Measurements from ENCODE around the gene PTPN4.
"Not testable (repeated sequence)": the region's sequence is repeated elsewhere in the genome, so short reads cannot be mapped to it uniquely, and the experiment has no call there.

Gene PTPN4

DNA sequence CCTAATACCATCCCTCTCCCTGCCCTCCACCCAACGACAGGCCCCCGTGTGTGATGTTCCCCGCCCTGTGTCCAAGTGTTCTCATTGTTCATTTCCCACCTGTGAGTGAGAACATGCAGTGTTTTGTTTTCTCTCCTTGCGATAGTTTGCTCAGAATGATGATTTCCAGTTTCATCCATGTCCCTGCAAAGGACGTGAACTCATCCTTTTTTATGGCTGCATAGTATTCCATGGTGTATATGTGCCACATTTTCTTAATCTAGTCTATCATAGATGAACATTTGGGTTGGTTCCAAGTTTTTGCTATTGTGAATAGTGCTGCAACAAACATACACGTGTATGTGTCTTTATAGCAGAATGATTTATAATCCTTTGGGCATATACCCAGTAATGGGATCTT, 44.7 kb downstream of the PTPN4 start:
- not testable (repeated sequence) for DNase-seq (ENCODE audit: low read depth in 2 of 2)

DNA sequence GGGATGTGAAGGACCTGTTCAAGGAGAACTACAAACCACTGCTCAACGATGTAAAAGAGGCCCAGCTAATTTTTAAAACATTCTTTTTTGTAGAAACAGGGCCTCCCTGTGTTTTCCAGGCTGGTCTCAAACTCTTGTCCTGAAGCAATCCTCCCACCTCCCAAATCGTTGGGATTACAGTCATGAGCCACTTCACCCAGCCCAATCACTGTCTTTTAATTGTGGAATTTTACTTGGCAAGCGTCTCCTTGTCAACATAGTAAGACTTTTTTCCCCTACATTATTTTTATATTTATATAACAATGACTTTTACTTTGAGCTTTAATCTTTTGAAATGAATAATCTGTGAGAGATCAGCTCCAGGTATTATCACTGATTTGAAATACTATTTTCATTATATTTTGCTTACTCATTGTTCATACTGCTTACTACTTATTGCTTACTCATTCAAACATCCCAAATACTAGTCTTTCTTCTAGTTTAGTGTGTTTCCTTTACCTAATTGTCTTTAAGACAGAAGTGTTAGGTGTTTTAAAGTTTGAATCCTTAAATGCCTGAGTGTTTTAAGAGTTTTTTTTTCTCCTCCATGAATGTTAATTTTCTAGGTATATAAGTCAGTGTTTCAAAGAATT, 48.9 kb downstream of the PTPN4 start:
- DNase-seq (ENCODE audit: low read depth in 2 of 2), result no peak

DNA sequence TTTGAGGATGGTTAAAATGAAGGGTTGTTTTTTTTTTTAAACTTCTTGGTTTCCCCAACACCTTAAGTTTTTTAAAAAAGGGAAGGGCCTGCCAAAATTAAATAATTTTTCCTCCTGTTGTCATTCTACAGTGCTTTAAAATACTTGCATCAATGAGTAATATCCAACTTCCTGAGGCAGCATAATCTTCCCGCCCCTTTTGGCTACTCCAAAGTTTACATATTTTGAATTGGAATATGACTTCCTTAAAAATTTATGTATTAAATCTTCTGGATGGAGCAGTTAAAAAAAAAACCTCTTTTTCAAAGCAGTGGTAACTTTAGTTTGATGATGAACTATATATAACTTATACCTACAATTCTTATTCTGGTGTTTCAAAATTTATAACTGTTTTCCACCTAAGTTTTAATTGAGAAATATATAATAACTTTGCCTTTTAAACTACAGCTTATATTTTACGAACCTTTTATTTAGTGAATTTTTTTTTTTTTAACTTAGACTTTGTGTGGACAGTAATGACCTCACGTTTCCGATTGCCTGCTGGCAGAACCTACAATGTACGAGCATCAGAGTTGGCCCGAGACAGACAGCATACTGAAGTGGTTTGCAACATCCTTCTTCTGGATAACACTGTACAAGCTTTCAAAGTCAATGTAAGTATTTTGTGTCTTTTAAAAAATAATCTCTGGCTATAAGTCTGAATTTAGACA, 49.8 kb downstream of the PTPN4 start:
- DNase-seq (ENCODE audit: low read depth in 2 of 2), result no peak

DNA sequence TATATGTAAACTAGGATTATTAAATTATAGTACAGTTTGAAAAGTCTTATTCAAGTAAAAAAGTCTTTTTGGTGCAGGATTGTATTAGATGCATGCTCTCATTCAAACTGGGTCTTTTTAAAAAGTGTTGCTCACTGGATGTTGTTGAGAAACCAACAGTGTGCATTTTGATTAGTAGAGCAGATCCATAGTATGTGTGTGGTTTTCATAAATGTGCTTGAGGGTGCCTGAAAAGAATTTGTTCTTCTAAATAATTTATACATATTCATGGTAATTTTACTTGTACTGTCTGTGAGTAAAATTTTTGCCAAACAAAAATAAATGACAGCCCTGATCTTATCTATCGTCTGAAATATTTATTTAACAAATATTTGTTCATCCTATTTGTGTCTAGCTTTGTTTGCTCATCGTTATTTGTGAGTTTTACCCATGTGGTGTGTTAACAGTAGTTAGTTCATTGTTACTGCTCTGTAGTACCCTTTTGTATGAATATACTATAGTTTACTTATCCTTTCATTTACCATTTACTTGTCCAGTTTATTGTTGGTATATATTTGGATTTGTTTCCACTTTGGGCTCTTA, 50.4 kb downstream of the PTPN4 start:
- no peak for DNase-seq (ENCODE audit: low read depth in 2 of 2)

DNA sequence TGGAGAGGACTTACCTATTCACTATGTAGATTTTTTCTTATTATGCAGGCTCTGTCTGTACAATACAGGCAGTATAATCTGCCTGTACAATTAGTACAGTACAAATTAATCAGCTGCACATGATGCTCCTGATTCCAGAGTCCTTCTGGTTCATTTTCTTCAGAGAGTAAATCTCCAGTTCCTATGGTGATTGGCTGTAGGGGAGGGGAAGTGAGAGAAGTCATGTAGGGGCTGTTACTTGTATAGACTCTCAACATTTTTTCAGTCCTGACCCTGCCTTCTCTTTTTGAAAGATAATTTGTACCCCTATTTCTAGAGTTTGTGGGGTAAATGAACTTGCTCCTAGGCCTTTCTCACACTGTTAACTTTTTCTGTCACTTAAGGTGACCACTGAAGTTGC, 54.5 kb downstream of the PTPN4 start:
- no peak for DNase-seq (ENCODE audit: low read depth in 2 of 2)

DNA sequence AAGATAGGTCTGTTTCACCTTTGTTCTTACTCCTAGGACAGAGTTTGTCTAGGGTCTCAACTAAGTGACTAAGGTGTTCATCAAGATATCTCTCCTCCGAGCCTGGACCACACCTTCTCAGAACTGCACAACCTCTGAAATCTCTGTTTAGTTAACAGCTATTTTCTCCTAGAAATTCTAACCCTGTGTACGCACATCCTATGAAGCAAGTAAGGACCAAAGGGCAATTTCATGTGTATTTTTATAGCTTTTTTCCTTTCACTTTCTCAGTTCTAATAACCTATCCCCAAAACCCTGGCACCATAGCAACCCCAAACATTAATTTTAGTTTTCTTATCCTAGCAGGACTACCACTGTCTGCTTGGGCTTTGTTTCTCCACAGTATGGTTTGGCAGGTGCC, 59.1 kb downstream of the PTPN4 start:
- no peak for DNase-seq (ENCODE audit: low read depth in 2 of 2)

DNA sequence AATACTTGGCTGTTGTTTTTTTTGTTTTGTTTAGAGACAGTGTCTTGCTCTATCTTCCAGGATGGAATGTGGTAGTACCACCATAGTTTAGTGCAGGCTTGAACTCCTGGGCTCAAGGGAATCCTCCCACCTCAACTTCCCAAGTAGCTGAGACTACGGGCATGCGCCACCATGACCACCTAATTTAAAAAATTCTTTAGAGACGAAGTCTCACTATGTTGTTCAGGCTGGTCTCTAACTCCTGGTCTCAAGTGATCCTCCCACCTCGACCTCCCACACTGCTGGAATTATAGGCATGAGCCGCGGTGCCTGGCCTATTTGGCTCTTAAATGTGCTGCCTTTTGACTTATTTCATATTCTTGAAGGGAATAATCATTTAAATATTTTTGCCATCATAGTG, 60.1 kb downstream of the PTPN4 start:
- no peak for DNase-seq (ENCODE audit: low read depth in 2 of 2)

DNA sequence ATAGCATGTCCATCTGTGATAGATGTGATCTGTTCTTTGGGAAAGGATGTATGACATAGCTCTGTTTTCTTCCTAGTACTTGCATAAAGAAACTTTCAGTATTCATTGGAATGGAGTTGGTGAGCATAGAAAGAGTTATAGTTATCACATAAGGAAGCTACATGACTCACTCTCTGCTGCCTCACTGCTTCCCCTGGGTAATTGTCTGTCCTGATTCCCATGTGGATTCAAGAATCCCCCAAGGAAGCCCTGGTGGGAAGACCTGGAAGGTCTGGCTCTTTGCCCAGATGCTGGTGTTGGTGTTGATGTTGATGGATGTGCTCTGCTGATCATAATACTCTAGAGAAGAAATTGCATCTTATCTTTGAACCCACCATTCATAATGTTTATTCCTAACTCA, 60.6 kb downstream of the PTPN4 start:
- DNase-seq (ENCODE audit: low read depth in 2 of 2), result no peak

DNA sequence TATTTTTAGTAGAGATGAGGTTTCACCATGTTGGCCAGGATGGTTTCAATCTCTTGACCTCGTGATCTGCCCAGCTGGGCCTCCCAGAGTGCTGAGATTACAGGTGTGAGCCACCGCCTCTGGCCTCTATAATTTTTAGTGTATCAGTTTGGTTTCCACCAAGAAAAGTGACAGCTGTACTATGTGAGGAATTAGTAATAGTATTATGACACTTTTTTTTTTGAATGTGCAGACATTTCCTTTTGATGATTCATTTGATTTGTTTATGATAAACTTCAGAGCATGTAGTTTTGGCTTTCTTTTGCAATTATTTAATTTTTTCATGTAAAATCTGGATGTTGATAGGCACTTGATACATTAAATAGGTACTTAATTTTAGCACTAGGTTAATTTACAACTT, 61.5 kb downstream of the PTPN4 start:
- no peak for DNase-seq (ENCODE audit: low read depth in 2 of 2)

DNA sequence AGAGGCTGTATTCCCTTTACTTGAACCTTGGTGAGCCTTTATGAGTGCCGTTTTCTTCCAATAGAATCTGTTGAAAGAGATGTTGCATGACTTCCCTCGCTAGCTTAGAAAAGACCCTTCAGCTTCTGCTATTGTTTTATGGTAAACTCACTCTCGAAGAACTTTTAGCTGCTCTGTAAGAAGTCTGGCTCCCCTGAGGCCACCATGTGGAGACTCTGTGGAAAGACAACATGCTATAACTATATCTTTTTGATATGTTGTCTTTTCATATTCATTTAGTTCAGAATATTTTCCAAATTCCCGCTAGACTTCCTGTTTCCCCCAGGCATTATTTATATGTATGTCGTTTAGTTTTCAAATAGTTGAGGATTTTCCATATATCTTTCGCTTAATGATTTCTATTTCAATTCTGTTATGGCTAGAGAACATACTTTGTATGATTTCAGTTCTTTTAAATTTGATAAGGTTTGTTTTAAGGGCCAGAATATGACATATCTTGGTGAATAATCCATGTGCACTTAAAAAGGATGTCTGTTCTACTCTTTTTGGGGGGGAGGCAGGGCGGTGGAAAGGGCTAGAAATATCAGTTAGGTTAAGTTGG, 64.1 kb downstream of the PTPN4 start:
- DNase-seq (ENCODE audit: low read depth in 2 of 2), result no peak

DNA sequence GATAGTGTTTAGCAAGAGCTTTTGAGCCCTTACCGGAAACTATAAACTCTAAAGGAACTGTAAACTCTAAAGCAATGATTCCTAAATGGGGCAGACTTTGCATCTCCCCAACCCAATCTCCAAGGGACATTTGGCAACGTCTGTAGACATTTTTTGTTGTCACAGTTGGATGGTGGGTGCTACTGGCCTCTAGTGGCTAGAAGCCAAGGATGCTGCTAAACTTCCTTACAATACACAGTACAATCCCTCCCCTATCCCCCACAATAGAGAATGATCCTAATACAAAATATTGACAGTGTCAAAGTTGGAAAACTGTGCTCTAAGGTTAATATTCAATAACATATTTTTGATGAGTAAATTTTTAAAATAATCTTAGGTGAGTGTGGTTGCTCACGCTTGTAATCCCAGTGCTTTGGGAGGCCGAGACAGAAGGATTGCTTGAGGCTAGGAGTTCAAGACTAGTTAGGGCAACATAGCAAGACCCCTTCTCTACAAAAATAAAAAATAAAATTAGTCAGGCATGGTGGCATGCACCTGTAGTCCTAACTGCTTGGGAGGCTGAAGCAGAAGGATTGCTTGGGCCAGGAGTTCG, 66.7 kb downstream of the PTPN4 start:
- DNase-seq (ENCODE audit: low read depth in 2 of 2), result no peak

DNA sequence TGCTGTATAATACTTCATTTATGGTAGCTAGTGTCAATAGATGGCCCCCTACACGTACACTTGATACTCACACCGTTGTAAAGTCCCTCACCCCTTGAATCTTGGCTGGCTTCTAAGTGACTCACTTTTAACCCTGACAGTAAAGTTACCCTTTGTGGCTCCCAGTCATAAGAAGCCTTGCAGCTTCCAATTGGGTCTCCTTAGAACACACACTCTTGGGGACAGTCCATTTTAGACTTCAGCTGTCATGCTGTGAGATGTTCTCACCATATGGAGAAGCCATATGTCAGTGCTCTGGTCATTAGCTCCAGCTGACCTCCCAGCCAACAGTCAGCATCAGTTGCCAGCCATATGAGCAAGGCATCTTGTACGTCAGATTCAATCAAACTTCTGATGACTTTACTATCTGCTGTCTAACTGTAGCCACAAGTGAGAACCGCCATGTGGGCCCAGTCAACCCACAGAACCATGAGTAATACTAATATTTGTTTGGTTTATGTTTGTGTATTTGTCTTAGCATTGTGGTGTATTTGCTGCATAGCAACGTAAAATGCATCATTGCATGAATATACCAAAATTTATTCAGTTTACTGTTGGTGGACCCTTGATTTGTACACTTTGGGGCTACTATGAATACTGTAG, 68.3 kb downstream of the PTPN4 start:
- DNase-seq (ENCODE audit: low read depth in 2 of 2), result no peak

DNA sequence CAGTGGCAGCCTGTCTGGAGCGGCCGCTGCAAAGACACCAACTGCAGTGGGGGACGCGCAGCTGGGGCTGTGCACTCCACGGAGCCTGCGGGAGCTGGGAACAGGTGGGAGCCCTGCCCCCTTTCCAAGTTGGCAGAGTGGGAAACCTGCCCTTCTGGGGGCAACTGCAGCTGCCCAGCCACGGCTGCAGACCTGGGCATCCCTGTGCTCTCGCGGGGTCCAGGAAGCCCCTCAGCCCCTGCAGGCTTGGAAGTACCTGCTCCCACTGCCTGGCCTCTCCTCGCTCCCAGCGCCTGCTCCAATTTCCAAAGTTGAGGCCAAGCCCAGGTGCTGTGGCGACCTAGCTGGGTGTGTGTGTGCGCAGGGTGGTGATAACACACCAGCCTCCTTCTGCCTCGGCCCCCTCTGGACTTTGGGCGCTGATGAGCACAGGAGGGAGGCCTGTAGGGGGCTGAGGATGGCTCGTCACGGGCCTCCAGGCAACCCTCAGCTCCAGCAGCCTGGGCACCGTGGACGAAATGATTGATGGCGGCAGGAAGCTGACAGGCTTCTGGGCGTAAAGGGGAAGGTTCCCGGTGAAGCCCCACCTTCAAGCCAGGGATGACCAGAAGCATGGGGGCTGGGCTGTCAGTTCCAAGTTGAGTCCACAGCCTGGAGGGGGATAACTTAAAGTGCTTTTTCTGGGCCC, 76.9 kb downstream of the PTPN4 start:
- no peak for DNase-seq (ENCODE audit: low read depth in 2 of 2)

DNA sequence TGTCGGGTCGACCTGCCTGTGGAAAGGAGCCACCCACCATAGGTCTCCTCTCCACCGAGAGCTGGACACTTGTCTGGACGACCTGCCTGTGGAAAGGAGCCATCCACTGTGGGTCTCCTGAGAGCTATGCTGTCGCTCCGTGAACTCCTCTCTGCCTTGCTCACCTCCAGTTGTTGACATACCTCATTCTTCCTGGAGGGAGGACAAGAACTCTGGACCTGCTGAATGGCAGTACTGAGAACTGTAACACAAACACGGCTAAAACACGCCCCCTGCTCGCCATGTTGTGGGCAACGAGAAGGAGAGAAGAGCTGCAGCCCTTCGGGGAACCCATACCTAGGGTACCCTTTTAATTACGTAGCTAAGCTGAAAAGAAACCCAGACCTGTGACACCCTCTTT, 77.6 kb downstream of the PTPN4 start:
- DNase-seq (ENCODE audit: low read depth in 2 of 2), result no peak

DNA sequence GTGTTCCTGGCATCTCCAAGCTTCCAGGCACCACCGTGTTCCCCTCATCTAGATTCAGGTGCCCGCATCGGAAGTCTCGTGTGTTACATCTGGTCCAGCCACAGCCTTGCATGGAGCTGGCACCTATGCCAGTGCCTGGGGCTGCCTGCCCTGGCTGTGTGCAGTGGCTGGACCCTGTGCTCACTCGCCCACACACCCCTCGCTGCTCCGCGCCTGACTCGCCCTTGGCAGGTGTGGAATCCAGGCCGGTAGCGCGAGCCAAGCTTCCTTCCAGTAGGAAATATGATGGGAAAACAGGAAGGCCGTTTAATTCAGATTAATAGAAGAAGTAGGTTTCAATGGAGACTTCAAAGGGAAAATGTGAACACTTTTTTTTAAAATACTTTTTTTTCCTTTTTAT, 78.0 kb downstream of the PTPN4 start:
- DNase-seq (ENCODE audit: low read depth in 2 of 2), result no peak

DNA sequence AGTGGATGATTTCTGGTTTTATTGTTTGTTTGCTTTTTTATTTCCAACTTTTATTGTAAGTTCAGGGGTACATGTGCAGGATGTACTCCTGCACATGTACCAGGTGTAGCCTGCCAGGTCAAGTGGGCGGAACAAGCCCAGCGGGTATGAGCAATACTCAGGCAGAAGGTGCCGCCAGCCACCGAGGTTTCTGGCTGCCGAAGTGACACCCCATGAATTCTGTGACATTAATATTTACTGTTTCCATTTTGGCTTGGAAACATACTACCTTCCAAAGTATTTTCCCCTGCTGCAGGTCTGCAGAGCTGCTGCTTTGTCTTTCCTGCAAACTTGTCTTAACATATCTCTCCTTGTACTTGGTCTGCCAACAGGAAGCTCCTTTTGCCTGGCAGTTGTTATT, 78.5 kb downstream of the PTPN4 start:
- no peak for DNase-seq (ENCODE audit: low read depth in 2 of 2)

DNA sequence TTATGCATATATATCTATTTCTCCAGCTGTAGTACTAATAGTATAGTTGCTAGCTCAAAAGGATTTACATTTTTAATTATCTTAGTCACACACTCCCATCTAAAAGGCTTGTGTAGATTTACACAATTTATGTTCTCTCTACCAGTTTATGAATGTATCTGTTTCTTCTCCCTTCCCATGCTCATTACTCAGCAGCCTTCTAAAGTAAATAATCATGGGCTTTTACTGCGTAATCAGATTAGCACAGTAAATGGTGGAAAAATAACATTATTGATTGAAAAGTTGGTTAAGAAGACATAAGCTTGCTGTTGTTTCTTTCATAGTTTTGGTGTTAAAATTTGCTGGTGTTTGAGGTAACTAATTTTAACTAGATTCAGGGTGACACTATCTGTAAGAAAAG, 81.8 kb downstream of the PTPN4 start:
- no peak for DNase-seq (ENCODE audit: low read depth in 2 of 2)

DNA sequence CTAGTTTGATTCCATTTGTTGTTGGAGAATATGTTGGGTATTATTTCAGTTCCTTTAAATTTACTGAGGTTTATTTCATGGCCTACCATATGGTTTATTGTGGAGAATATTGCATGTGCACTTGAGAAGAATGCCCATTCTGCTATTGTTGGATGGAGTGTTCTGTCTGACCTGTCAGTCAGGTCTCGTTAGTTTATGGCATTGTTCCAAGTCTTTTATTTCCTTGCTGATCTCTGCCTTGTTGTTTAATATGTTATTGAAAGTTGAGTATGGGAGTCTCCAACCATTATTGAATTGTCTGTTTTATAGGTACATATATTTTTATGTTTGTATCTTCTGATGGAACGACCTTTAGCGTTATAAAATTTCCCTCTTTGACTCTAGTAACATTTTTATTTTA, 86.3 kb downstream of the PTPN4 start:
- no peak for DNase-seq (ENCODE audit: low read depth in 2 of 2)

DNA sequence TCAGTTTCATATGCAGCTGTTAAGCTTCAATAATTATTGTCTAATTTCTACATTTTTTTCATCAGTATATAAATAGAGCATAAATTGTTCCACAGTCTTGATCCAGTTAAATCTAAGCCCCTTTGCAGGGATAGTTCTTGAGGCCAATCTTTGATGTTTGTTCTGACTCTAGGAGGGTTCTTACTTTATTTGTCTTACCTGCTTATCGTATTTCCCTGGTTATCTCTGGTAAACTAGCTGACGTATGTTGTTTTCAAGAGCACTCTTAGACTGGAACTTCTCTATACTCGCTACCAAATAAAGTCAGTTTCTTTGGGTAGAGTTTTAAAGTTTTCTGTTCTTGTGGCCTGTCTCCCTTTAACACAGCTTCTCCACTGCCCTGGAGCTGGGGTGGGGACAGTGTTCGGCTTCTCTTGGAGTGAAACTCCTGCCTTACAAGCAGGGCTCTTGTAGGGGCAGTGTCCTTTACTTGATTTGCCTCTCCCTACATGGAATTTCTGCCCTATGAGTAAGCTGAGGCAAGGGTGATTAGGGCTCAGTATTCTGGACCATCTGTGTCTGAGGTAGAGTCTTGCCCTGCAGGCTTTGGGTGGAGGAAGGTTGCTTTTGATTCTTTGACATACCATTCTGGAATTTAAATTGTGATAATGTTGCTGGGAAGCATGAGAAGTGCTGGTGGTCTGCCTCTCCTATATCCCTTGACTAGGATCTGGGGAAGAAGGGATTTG, 90.3 kb downstream of the PTPN4 start:
- no peak for DNase-seq (ENCODE audit: low read depth in 2 of 2)

DNA sequence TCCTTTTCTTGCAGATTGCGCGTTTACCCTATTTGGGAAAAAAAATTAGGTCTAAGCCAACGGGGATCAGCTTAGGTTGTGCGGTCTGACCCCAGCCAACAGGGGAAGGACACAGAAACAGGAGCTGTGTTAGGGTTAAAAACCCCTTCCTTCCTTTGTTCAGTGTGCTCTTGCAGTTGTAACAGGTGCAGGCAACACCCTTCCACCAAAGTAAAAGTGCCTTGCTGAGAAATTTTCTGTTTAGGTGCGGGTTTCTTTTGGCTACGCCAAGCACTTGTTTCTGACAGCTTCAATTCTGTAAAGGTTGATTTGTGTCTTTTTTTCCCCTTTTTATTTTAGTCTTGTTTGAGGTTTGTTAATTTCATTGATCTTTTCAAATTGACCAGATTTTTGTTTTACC, 92.5 kb downstream of the PTPN4 start:
- DNase-seq (ENCODE audit: low read depth in 2 of 2), result no peak
